BLaER1 treated with 17β-estradiol and CSF1 and Interleukin-3, amounts not matched to agents 10 nM and 100 nM (cell line): Measurements from ENCODE around the gene GRHL1.
"Not testable (repeated sequence)": the region's sequence is repeated elsewhere in the genome, so short reads cannot be mapped to it uniquely, and the experiment has no call there.

Source experiments
- H3K27ac ChIP-seq, 11 experiments: shearing (Covaris generic); formaldehyde crosslinking; 2 replicates each; pipeline ENCODE4 v1.8.1; 2022
- H3K27me3 ChIP-seq, 11 experiments: shearing (Covaris generic); formaldehyde crosslinking; 2 replicates each; pipeline ENCODE4 v1.8.1; 2022
- H3K36me3 ChIP-seq, 11 experiments: shearing (Covaris generic); formaldehyde crosslinking; 2 replicates each; pipeline ENCODE4 v1.8.1; 2022
- H3K4me1 ChIP-seq, 10 experiments: shearing (Covaris generic); formaldehyde crosslinking; 2 replicates each; pipeline ENCODE4 v1.8.1; 2022
- H3K4me2 ChIP-seq, 11 experiments: shearing (Covaris generic); formaldehyde crosslinking; 2 replicates each; pipeline ENCODE4 v1.8.1; 2022
- H3K4me3 ChIP-seq, 10 experiments: shearing (Covaris generic); formaldehyde crosslinking; 2 replicates each; pipeline ENCODE4 v1.8.1; 2022
- H3K9ac ChIP-seq, 11 experiments: shearing (Covaris generic); formaldehyde crosslinking; 2 replicates each; pipeline ENCODE4 v1.8.1; 2022
- H3K9me3 ChIP-seq, 11 experiments: shearing (Covaris generic); formaldehyde crosslinking; replicated peaks in 1 of 11; 2 replicates each; pipeline ENCODE4 v1.8.1; 2022
- H4K20me1 ChIP-seq, 11 experiments: shearing (Covaris generic); formaldehyde crosslinking; 2 replicates each; pipeline ENCODE4 v1.8.1; 2022
- Cebpa-rat ChIP-seq, 11 experiments: shearing (Covaris generic); IDR thresholded peaks; 2 replicates each; pipeline ENCODE4 v1.8.1; 2022

The GRHL1 gene

GRCh38 chr2:10028988-10029874 is 77.7 kb downstream of the GRHL1 start:
- H3K4me2 ChIP-seq, result peak overlapping the region; percentile 71 to 98 (median 87)

GRCh38 chr2:10029875-10030223 is 78.4 kb downstream of the GRHL1 start:
- Histone ChIP-seq H3K27ac (peak overlapping the region in 8 of 11 experiments; percentile 68 to 93 (median 84); a peak in 15 of 22 replicates), H3K27me3 (no peaks in the 10 kb centered on the region), H3K4me2 (peak overlapping the region; percentile 71 to 98 (median 87); a peak in 21 of 22 replicates), H4K20me1 (no peaks in the 10 kb centered on the region), H3K36me3 (no peaks in the 10 kb centered on the region), H3K9me3 (no peaks in the 10 kb centered on the region), H3K4me3 (peak overlapping the region in 5 of 10 experiments; percentile 24 to 61 (median 49); a peak in 5 of 20 replicates), H3K4me1 (peaks cover 27 to 78% (median 46%) of the 10 kb centered on the region in 10 experiments), H3K9ac (peak overlapping the region in 8 of 11 experiments; percentile 58 to 86 (median 78); a peak in 12 of 22 replicates)
- no peak for TF ChIP-seq Cebpa-rat (IDR thresholded peaks at IDR 0.05)

More at GRCh38 chr2:10028988-10029874, 77.7 kb downstream of the GRHL1 start:
- H3K4me3 ChIP-seq, result peak overlapping the region in 7 of 10 experiments; percentile 7 to 61 (median 48); a peak in 11 of 20 replicates
- no peaks in the 10 kb centered on the region for H4K20me1 ChIP-seq
- H3K27me3 ChIP-seq, result no peaks in the 10 kb centered on the region
- peak overlapping the region; percentile 34 to 93 (median 70); a peak in 20 of 22 replicates for H3K27ac ChIP-seq
- H3K4me1 ChIP-seq, result peaks cover 26 to 72% (median 43%) of the 10 kb centered on the region in 10 experiments
- H3K9ac ChIP-seq, result peak overlapping the region; percentile 47 to 86 (median 73)
- no peaks in the 10 kb centered on the region for H3K36me3 ChIP-seq
- no peak for TF ChIP-seq Cebpa-rat (IDR thresholded peaks at IDR 0.05)
- H3K9me3 ChIP-seq, result no peaks in the 10 kb centered on the region

- H3K36me3 ChIP-seq, result no peaks in the 10 kb centered on the region
- peak overlapping the region in 3 of 11 experiments; percentile 85 to 93 (median 92); a peak in 5 of 22 replicates for H3K27ac ChIP-seq
- H3K4me1 ChIP-seq, result peaks cover 32 to 83% (median 51%) of the 10 kb centered on the region in 10 experiments
- H3K27me3 ChIP-seq, result no peaks in the 10 kb centered on the region
- H3K4me2 ChIP-seq, result peak overlapping the region in 6 of 11 experiments; percentile 87 to 98 (median 90); a peak in 12 of 22 replicates
- no peaks in the 10 kb centered on the region for H3K9me3 ChIP-seq
- H4K20me1 ChIP-seq, result no peaks in the 10 kb centered on the region
- no peak overlapping the region for H3K4me3 ChIP-seq
- H3K9ac ChIP-seq, result peak overlapping the region in 5 of 11 experiments; percentile 58 to 86 (median 83); a peak in 3 of 22 replicates
- TF ChIP-seq Cebpa-rat (IDR thresholded peaks at IDR 0.05), result no peak
These were observed 78.8 kb downstream of the GRHL1 start for GRCh38 chr2:10030311-10030736.

GRCh38 chr2:10030798-10031197 is 79.3 kb downstream of the GRHL1 start:
- not testable (repeated sequence) for H3K9ac ChIP-seq, H3K4me3 ChIP-seq, H3K36me3 ChIP-seq, H3K27ac ChIP-seq, H3K9me3 ChIP-seq, H4K20me1 ChIP-seq, H3K27me3 ChIP-seq
- Histone ChIP-seq H3K4me2 (peak overlapping the region in 5 of 11 experiments; percentile 12 to 98 (median 90); a peak in 8 of 22 replicates), H3K4me1 (peaks cover 35 to 88% (median 55%) of the 10 kb centered on the region in 10 experiments)

GRCh38 chr2:10031886-10032745 is 80.6 kb downstream of the GRHL1 start:
- Histone ChIP-seq H3K27me3 (no peaks in the 10 kb centered on the region), H3K9me3 (no peaks in the 10 kb centered on the region), H3K4me3 (no peak overlapping the region), H3K36me3 (no peaks in the 10 kb centered on the region), H3K4me2 (peak overlapping the region in 8 of 11 experiments; percentile 4 to 90 (median 24); a peak in 11 of 22 replicates), H3K9ac (no peak overlapping the region; a peak in 1 of 22 replicates), H3K4me1 (peaks cover 43 to 100% (median 67%) of the 10 kb centered on the region in 10 experiments), H4K20me1 (no peaks in the 10 kb centered on the region), H3K27ac (no peak overlapping the region)
- TF ChIP-seq Cebpa-rat (IDR thresholded peaks at IDR 0.05), result no peak

GRCh38 chr2:10032746-10033105 is 81.2 kb downstream of the GRHL1 start:
- Histone ChIP-seq H3K9me3 (no peaks in the 10 kb centered on the region), H3K9ac (peak overlapping the region in 1 of 11 experiments; percentile 6; a peak in 1 of 22 replicates), H3K36me3 (no peaks in the 10 kb centered on the region), H3K27me3 (no peaks in the 10 kb centered on the region), H3K4me1 (peaks cover 43 to 100% (median 72%) of the 10 kb centered on the region in 10 experiments), H3K27ac (no peak overlapping the region), H3K4me3 (no peak overlapping the region), H3K4me2 (peak overlapping the region in 2 of 11 experiments; percentile 87 to 90; a peak in 1 of 22 replicates), H4K20me1 (no peaks in the 10 kb centered on the region)
- no peak for TF ChIP-seq Cebpa-rat (IDR thresholded peaks at IDR 0.05)

GRCh38 chr2:10033251-10034006 is 81.9 kb downstream of the GRHL1 start:
- peaks cover 40 to 100% (median 72%) of the 10 kb centered on the region in 10 experiments for H3K4me1 ChIP-seq
- no peaks in the 10 kb centered on the region for H3K36me3 ChIP-seq
- no peaks in the 10 kb centered on the region for H3K9me3 ChIP-seq
- no peaks in the 10 kb centered on the region for H3K27me3 ChIP-seq
- peak overlapping the region in 5 of 11 experiments; percentile 15 to 79 (median 78); a peak in 8 of 22 replicates for H3K4me2 ChIP-seq
- H3K27ac ChIP-seq, result peak overlapping the region in 1 of 11 experiments; percentile 79; a peak in 2 of 22 replicates
- peak overlapping the region in 1 of 11 experiments; percentile 6; a peak in 1 of 22 replicates for H3K9ac ChIP-seq
- H4K20me1 ChIP-seq, result no peaks in the 10 kb centered on the region
- H3K4me3 ChIP-seq, result no peak overlapping the region
- 0 out of 22 replicates have a peak, but pooled peaks of 1 of the 11 experiments have one; percentile 11 for TF ChIP-seq Cebpa-rat (IDR thresholded peaks at IDR 0.05)
